ENCODE results near the gene CALHM2. TPM values are rescaled to one million over a fixed set of nuclear protein-coding genes. Genes with fewer than 3 reads are reported as not detected.
"Not testable (repeated sequence)": the region's sequence is repeated elsewhere in the genome, so short reads cannot be mapped to it uniquely, and the experiment has no call there.

CALHM2 gene
- total RNA-seq, 1 donor from 2014 or later, result 3.5 TPM

DNA sequence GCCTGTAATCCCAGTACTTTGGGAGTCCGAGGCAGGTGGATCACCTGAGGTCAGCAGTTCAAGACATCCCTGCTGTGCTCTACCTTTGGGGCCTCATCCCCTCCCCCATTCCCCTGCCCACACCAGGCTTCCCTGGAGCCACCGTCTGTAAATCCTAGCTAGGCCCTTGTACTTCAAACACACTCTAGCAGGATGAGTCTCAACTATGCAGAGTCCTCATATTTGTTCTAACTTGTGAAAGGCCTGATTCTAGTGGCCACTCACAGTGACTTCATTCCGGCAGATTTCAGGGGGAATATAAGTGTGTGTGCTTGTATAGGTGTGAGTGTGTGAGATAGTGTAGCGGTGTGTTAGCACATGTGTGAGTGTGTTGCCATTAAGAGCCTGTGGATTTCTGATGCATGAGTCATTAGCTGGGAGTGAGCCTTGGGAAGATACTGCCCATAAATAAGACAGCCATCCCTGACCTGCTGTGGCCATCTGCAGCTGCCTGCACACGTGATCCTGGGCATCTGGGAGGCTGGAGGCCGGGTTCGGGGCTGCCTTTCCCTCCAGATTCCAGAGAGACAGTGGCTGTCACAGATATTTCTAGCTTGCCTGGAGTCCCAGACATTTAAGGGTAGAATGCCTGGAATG is 39.7 kb upstream of the CALHM2 start:
- Mint-ChIP-seq H3K4me3 (peak overlapping the region; percentile 73), H3K4me1 (ENCODE audit: unreplicated experiment) (peaks cover 17% of the 10 kb centered on the region), H3K27me3 (peaks cover 38% of the 10 kb centered on the region), H3K9me3 (no peaks in the 10 kb centered on the region), H3K36me3 (no peaks in the 10 kb centered on the region), H3K27ac (peak overlapping the region; percentile 76)
- TF ChIP-seq CTCF (conservative IDR thresholded peaks at IDR 0.05), result no peak
- no peak for DNase-seq (ENCODE audit: extremely low spot score, unreplicated experiment)

DNA sequence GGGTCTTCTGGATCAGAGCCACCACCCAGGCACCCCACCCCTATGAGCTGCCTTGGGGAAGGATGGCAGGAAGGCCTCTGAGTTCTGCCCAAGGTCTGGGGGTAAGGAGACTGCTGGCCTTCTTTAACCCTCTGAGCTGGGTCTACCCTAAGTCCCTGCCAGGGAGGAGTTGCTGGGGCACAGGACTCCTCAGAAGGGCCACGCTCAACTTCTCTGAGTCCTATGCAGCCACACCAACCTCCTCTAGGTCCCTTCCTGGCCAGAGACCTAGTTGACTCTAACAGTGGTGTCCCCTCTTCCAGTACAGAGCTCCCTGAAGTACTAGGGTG is 38.8 kb upstream of the CALHM2 start:
- Mint-ChIP-seq H3K27me3 (peaks cover 35% of the 10 kb centered on the region), H3K4me3 (no peak overlapping the region), H3K36me3 (no peaks in the 10 kb centered on the region), H3K4me1 (ENCODE audit: unreplicated experiment) (peaks cover 17% of the 10 kb centered on the region), H3K27ac (peak overlapping the region; percentile 76), H3K9me3 (no peaks in the 10 kb centered on the region)
- no peak for TF ChIP-seq CTCF (conservative IDR thresholded peaks at IDR 0.05)
- no peak for DNase-seq (ENCODE audit: extremely low spot score, unreplicated experiment)

DNA sequence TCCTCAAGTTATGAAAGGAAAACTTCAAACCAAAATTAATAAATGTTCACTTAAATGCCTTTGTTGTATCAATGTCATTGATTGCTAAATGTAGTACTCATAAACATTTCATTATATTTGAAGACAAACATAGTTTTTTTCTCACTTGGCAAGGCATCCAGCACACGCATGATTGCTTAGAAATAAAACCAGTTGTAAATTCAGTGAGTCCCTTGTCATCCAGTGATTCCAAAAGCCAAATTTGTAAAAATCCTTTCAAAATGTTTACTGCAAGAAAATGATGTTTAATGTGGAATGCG is 35.2 kb upstream of the CALHM2 start:
- Mint-ChIP-seq H3K4me3 (no peak overlapping the region), H3K9me3 (no peaks in the 10 kb centered on the region), H3K27ac (no peak overlapping the region), H3K27me3 (peaks cover 9% of the 10 kb centered on the region), H3K36me3 (no peaks in the 10 kb centered on the region), H3K4me1 (ENCODE audit: unreplicated experiment) (peaks cover 14% of the 10 kb centered on the region)
- no peak for DNase-seq (ENCODE audit: extremely low spot score, unreplicated experiment)
- TF ChIP-seq CTCF (conservative IDR thresholded peaks at IDR 0.05), result no peak

DNA sequence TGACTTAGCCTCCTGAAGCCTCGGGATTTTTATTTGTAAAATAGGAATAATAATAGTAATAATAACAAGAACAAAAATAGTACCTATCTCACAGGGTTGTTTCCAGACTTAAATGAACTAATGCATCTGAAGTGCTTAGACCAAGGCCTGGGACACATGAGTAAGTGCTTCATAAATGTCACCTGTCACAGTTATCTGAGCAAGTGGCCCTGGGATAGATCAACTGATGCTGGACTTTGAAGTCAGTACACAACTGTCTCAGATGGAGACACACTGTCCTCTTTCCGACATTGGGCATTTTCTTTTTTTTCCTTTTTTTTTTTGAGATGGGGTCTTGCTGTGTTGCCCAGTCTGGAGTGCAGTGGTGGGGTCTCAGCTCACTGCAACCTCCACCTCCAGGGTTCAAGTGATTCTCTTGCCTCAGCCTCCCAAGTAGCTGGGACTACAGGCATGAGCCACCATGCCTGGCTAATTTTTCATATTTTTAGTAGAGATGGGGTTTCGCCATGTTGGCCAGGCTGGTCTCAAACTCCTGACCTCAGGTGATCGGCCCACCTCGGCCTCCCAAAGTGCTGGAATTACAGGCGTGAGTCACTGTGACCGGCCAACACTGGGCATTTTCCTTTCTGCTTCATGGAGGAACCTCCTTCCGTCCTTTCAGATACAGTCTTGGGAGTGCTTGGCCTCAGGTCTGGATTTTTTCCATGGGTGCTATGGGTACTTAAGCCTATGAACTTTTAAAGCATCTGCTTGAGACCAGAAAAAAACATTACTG is 34.7 kb upstream of the CALHM2 start:
- not testable (repeated sequence) for H3K36me3 Mint-ChIP-seq; H3K27ac Mint-ChIP-seq; DNase-seq (ENCODE audit: extremely low spot score, unreplicated experiment); H3K9me3 Mint-ChIP-seq; H3K27me3 Mint-ChIP-seq; H3K4me3 Mint-ChIP-seq
- H3K4me1 Mint-ChIP-seq (ENCODE audit: unreplicated experiment), result peaks cover 15% of the 10 kb centered on the region

GRCh38 chr10:103481974-103482531 is 29.9 kb upstream of the CALHM2 start:
- no peak overlapping the region for H3K4me3 Mint-ChIP-seq
- no peak for DNase-seq (ENCODE audit: extremely low spot score, unreplicated experiment)
- no peaks in the 10 kb centered on the region for H3K36me3 Mint-ChIP-seq
- peaks cover 21% of the 10 kb centered on the region for H3K4me1 Mint-ChIP-seq (ENCODE audit: unreplicated experiment)
- peak overlapping the region; percentile 42 for H3K27ac Mint-ChIP-seq
- no peaks in the 10 kb centered on the region for H3K9me3 Mint-ChIP-seq
- TF ChIP-seq CTCF (conservative IDR thresholded peaks at IDR 0.05), result peak; percentile 77
- peaks cover 2% of the 10 kb centered on the region for H3K27me3 Mint-ChIP-seq

DNA sequence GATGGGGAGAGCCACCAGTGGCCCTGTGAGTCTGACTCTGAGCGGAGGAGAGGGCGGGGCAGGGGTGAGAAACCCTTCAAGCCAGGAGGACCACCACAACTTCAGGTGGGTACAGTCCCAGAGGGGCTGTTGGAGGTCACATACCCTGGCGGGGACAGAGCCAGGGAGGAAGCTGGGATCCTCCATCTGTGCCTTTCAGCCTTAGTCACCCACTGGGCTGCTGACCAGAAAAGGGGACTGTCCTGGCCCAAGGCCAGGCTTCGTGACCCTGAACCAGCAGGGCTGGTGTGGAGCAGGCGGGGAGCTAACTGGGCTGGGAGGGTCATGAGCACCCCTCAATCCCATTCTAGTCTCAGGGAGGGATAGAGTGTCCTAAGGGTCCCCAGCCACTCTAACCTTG is 28.4 kb upstream of the CALHM2 start:
- H3K36me3 Mint-ChIP-seq, result no peaks in the 10 kb centered on the region
- TF ChIP-seq CTCF (conservative IDR thresholded peaks at IDR 0.05), result no peak
- DNase-seq (ENCODE audit: extremely low spot score, unreplicated experiment), result no peak
- no peaks in the 10 kb centered on the region for H3K27me3 Mint-ChIP-seq
- no peaks in the 10 kb centered on the region for H3K9me3 Mint-ChIP-seq
- H3K4me3 Mint-ChIP-seq, result no peak overlapping the region
- H3K27ac Mint-ChIP-seq, result no peak overlapping the region
- H3K4me1 Mint-ChIP-seq (ENCODE audit: unreplicated experiment), result peaks cover 17% of the 10 kb centered on the region

Data from type B pancreatic cell (in vitro differentiated cells).